Activated naive CD4-positive, alpha-beta T cell treated with anti-CD3 and anti-CD28 coated beads for 36 hours (primary cell): ENCODE measurements around the gene DUSP5. TPM values are rescaled to one million over a fixed set of nuclear protein-coding genes. Genes with fewer than 3 reads are reported as not detected.

Experiments used
- CTCF ChIA-PET: fragments of 350-600 bp; sonication (Branson Sonifier 250); formaldehyde crosslinking; loops from one replicate; lab custom pipeline; 2021; ENCODE audit warnings: antibody characterized with exemption; lab: Charles Lee
- DNase-seq: peaks from one replicate; pipeline ENCODE4 v3.0.0-alpha.2; 2020
- H3K27ac Mint-ChIP-seq: one replicate; pipeline ENCODE4 v1.8.0; 2021; ENCODE audit warnings: mild to moderate bottlenecking, mixed read lengths
- H3K27me3 Mint-ChIP-seq: one replicate; pipeline ENCODE4 v1.8.0; 2021; ENCODE audit warnings: low read depth, mixed read lengths
- H3K36me3 Mint-ChIP-seq: one replicate; pipeline ENCODE4 v1.8.0; 2021; ENCODE audit warnings: low read depth, mixed read lengths
- H3K4me1 Mint-ChIP-seq: one replicate; pipeline ENCODE4 v1.8.0; 2021; ENCODE audit warnings: low read depth, mixed read lengths
- H3K4me3 Mint-ChIP-seq: one replicate; pipeline ENCODE4 v1.8.0; 2021; ENCODE audit warnings: mild to moderate bottlenecking, moderate library complexity, mixed read lengths
- H3K9me3 Mint-ChIP-seq: one replicate; pipeline ENCODE4 v1.8.0; 2021; ENCODE audit warnings: mixed read lengths
- intact Hi-C: fragments of 100-400 bp; cut with micrococcal nuclease; formaldehyde crosslinking; loops from one replicate; pipeline ENCODE4 v1.15.1; 2023
- total RNA-seq, 2 experiments: library from RNA; stranded (reverse); gene quantifications; one replicate each; pipeline ENCODE4 v1.2.3, GENCODE V29; 2021

The DUSP5 gene
- total RNA-seq, 2 experiments from 2014 or later: 51.0 to 53.5 TPM

DNA sequence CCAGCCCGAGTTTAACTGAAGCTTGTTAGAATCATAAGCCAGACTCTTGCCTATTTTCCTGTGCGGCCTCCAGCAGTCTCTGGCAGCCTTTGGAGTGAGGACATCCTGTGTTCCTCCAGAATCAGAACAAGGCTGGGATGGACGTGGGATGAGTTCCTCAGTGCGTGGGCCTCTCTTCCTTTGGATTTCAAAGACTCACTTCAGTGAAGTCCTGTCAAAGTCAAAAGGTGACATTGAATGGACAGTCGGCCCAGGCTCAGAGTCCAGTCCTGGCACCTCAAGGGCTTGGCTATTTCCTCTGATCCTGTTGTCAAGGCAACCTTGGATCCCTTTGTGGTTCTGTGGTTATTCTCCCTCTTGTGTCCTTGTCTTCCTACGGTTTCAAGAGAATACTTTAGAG is 48.4 kb downstream of the DUSP5 start:
- Mint-ChIP-seq H3K36me3 (no peaks in the 10 kb centered on the region), H3K9me3 (no peaks in the 10 kb centered on the region), H3K27ac (no peak overlapping the region), H3K4me3 (no peak overlapping the region), H3K4me1 (peaks cover 6% of the 10 kb centered on the region), H3K27me3 (peaks cover 11% of the 10 kb centered on the region)
- DNase-seq: no peak
- CTCF ChIA-PET: interaction anchor here (0.7 to 3.6 kb wide), 31 partner anchors 9 to 470 kb away, joined by 3 to 73 read pairs (median 4); partner anchors contain the start of gene SMNDC1
- intact Hi-C loops: loop anchor here (2.0 kb wide), 1 partner anchor 409 kb away; no protein-coding TSS in a partner anchor

DNA sequence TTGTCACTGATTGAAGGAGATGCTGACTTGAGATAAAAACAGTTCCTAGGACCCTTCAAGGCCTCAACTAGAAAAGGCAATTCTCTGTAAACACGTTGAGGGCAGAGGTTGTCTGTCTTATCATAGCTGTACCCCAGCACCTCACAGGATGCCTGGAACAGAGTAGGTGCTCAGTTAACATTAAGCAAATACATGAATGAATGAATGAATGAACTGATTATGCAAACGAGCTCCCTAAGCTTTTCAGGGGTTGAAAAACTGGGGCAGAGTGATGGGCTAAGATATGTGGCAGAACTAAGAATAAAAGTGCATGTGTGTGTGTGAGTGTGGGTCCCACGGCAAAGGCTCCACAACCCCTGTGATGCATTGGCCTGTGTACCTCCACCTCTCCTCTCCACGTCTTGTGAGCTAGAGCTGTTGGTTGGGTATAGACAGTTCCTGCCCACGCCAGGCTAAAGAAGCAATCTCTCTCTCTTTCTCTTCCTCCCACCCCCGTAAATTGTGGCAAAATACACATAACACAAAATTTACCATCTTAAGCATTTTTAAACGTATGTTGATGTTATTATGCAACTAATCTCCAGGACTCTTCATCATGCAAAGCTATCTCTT is 48.9 kb downstream of the DUSP5 start:
- intact Hi-C loops: loop anchor here (1.0 to 2.0 kb wide), 7 partner anchors 10 to 410 kb away; no protein-coding TSS in a partner anchor
- Mint-ChIP-seq H3K27ac (no peak overlapping the region), H3K4me3 (no peak overlapping the region), H3K27me3 (peaks cover 14% of the 10 kb centered on the region), H3K4me1 (peaks cover 6% of the 10 kb centered on the region), H3K36me3 (no peaks in the 10 kb centered on the region), H3K9me3 (no peaks in the 10 kb centered on the region)
- CTCF ChIA-PET: interaction anchor here (0.6 to 3.6 kb wide), 43 partner anchors 9 to 470 kb away, joined by 3 to 73 read pairs (median 4); partner anchors contain the start of gene SMNDC1
- no peak for DNase-seq

DNA sequence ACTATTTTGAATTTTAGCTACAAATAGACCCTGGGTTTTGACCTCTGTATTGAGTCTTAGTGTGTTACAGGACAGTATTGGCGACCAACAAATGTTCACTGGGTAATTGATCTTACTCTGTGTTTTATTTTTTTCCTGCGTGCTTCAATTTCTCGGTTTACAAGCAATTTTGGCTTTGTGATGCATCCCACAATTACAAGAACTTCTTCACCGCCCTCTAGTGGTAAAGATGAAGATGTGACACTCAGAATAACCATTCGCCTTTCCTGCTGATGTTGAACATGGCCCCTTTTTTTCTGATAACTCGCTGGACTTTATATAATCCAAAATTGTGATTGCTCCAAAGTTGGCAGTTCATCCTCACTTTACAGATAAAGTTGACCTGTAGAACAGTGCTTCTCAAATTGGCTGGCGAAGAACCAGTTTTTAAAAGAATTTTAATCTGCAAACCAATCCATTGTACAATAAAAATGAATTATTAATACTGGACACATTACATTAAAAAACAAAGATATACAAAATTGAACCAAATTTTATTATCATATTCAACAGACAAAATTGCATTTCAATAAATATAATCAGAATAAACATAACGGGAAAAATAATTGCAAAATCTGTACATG is 49.5 kb downstream of the DUSP5 start:
- Mint-ChIP-seq H3K36me3 (no peaks in the 10 kb centered on the region), H3K9me3 (no peaks in the 10 kb centered on the region), H3K27me3 (peaks cover 19% of the 10 kb centered on the region), H3K27ac (no peak overlapping the region), H3K4me1 (peaks cover 6% of the 10 kb centered on the region), H3K4me3 (no peak overlapping the region)
- intact Hi-C loops: loop anchor here (1.0 to 2.0 kb wide), 7 partner anchors 11 to 410 kb away; no protein-coding TSS in a partner anchor
- no peak for DNase-seq
- CTCF ChIA-PET: interaction anchor here (0.6 to 3.6 kb wide), 43 partner anchors 10 to 471 kb away, joined by 3 to 73 read pairs (median 4); partner anchors contain the start of gene SMNDC1

DNA sequence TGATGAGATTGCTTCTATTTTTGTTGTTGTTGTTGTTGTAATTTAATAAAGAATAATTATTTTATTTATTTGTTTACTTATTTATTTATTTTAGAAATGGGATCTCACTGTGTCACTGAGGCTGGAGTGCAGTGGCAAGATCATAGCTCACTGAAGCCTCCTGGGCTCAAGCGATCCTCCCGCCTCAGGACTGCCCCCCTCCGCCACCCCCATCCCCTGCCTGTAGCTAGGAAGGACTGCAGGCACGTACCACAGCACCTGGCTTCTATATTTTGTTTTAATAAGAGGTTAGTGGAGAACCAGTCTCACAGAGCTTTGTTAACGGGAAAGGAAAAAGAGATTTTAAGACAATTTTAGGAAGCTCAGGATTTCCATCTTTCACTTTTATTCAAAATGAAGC is 50.3 kb downstream of the DUSP5 start:
- H3K27ac Mint-ChIP-seq: no peak overlapping the region

DNA sequence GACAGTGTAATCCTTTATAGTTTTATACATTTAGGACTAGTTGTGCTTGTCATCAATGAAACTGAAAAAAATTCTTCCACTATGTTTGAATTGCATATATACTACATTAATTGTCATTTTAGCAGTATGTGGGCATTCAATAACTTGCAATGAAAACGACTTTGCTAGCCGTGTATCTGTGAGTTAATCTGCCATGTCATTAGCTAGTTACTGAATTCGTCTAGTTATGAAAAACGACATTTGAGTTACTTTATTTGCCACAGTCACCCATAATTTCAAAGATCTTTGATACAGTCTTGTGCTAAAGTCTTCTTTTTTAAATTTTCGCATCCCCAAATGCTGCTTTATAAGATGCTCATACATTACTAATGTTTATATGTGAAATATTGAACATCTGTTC is 51.5 kb downstream of the DUSP5 start:
- Mint-ChIP-seq H3K36me3 (no peaks in the 10 kb centered on the region), H3K27me3 (peaks cover 24% of the 10 kb centered on the region), H3K4me1 (peaks cover 6% of the 10 kb centered on the region), H3K9me3 (peaks cover 1% of the 10 kb centered on the region), H3K4me3 (no peak overlapping the region), H3K27ac (no peak overlapping the region)
- CTCF ChIA-PET: interaction anchor here (0.6 to 3.2 kb wide), 11 partner anchors 12 to 360 kb away, joined by 3 to 21 read pairs (median 8); partner anchors contain the start of gene DUSP5
- no peak for DNase-seq
- intact Hi-C loops: no loop called here

More for the DNA sequence above, 50.3 kb downstream of the DUSP5 start:
- Mint-ChIP-seq H3K4me1 (peaks cover 6% of the 10 kb centered on the region), H3K4me3 (no peak overlapping the region), H3K36me3 (no peaks in the 10 kb centered on the region), H3K27me3 (peaks cover 24% of the 10 kb centered on the region), H3K9me3 (peaks cover 1% of the 10 kb centered on the region)
- no peak for DNase-seq
- intact Hi-C loops: no loop called here
- CTCF ChIA-PET: interaction anchor here (0.6 to 3.2 kb wide), 10 partner anchors 35 to 319 kb away, joined by 3 to 21 read pairs (median 8); partner anchors contain the start of gene DUSP5

DNA sequence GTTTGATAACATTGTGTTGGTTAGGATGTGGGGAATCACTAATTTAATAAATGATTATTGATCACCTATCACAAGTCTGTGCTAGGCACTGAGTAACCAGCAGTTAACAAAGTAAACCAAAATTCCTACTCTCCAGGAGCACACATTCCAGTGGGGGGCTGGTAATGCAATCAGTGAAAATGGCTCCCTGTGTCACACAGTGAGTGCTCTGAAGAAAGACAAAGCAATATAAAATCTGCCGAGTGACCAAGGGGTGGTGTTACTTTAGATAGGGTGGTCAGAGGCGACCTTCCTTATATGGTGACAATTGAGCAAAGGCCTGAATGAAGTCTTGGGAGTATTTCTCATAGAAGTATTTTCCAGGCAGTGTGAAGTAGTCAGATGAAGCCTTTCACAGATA is 56.2 kb downstream of the DUSP5 start:
- H3K4me3 Mint-ChIP-seq: no peak overlapping the region
- peaks cover 18% of the 10 kb centered on the region for H3K27me3 Mint-ChIP-seq
- intact Hi-C loops: no loop called here
- H3K36me3 Mint-ChIP-seq: no peaks in the 10 kb centered on the region
- no peak overlapping the region for H3K27ac Mint-ChIP-seq
- DNase-seq: no peak
- H3K9me3 Mint-ChIP-seq: peaks cover 1% of the 10 kb centered on the region
- CTCF ChIA-PET: interaction anchor here (1.5 kb wide), 1 partner anchor 200 kb away, joined by 3 read pairs; no protein-coding TSS in a partner anchor
- peaks cover 4% of the 10 kb centered on the region for H3K4me1 Mint-ChIP-seq

DNA sequence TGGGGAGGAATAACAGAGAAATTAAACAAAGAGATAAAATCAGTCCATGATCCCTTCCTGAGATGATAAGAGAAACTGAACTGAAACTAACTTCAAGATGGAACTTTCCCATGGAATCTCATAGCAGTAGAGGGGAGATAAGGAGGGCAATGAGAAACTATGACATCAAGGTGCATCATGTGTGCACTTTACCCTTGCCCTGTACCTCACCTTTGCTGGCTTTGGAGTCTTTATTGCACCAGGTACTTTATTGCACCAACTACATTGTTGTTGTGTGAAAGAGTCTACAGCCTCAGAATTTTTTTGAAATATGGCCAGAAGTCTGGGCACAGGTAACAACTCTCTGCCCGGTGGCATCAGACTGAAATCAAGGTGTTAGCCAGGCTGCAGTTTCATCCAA is 58.6 kb downstream of the DUSP5 start:
- intact Hi-C loops: no loop called here
- peaks cover 4% of the 10 kb centered on the region for H3K4me1 Mint-ChIP-seq
- H3K27ac Mint-ChIP-seq: no peak overlapping the region
- H3K9me3 Mint-ChIP-seq: peaks cover 1% of the 10 kb centered on the region
- DNase-seq: no peak
- H3K36me3 Mint-ChIP-seq: no peaks in the 10 kb centered on the region
- CTCF ChIA-PET: no interaction called here
- H3K4me3 Mint-ChIP-seq: no peak overlapping the region
- peaks cover 13% of the 10 kb centered on the region for H3K27me3 Mint-ChIP-seq

DNA sequence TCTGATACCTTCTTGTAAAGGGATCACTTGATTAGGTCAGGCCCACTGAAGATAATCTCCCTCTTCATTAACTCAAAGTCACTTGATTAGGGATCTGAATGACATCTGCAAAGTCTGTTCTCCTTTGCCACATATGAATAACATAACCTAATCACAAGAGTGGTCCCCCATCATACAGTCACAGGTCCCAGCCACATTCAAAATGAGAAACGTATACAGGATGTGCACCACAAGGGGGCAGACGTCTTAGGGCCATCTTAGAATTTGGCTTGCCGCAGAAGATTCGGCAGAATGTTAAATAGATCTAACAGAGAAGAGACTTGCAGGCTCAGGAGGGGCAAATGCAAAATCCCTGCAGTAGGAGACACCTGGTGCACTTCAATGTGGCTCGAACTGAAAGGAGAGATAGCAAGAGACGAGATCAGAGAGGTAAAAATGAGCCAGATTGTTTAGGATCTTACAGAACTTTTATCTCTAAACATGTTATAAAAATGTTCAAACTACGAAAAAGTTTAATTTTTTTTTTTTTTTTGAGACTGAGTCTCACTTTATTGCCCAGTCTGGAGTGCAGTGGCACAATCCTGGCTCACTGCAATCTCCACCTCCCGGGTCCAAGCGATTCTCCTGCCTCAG is 59.4 kb downstream of the DUSP5 start:
- Mint-ChIP-seq H3K27ac (no peak overlapping the region), H3K4me3 (no peak overlapping the region), H3K9me3 (peaks cover 1% of the 10 kb centered on the region), H3K4me1 (peaks cover 4% of the 10 kb centered on the region), H3K27me3 (peaks cover 5% of the 10 kb centered on the region), H3K36me3 (no peaks in the 10 kb centered on the region)
- peak; percentile 88 for DNase-seq
- CTCF ChIA-PET: interaction anchor here (0.7 to 1.3 kb wide), 7 partner anchors 12 to 267 kb away, joined by 3 to 6 read pairs (median 3); no protein-coding TSS in a partner anchor
- intact Hi-C loops: loop anchor here (1.0 kb wide), 2 partner anchors 10 to 43 kb away; partner anchors contain the start of gene SMC3

DNA sequence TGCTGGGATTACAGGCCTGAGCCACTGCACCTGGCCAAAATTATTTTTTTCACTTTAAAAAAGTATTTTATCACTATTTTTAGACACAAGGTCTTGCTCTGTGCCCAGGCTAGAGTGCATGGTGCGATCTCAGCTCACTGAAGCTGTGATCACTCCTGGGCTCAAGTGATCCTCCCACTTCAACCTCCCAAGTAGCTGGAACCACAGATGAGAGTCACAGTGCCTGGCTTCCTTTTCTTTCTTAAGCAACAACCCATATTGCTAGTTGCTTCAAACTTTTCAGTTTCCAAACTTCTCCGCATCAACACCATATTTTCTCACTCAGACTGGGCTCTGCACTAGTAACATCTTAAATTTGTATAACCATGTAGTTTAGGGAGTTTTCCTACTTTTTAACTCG is 60.3 kb downstream of the DUSP5 start:
- peaks cover under 1% of the 10 kb centered on the region for H3K27me3 Mint-ChIP-seq
- CTCF ChIA-PET: interaction anchor here (0.7 to 1.3 kb wide), 8 partner anchors 12 to 248 kb away, joined by 3 to 6 read pairs (median 4); no protein-coding TSS in a partner anchor
- no peak for DNase-seq
- H3K4me3 Mint-ChIP-seq: no peak overlapping the region
- intact Hi-C loops: no loop called here
- no peaks in the 10 kb centered on the region for H3K9me3 Mint-ChIP-seq
- H3K36me3 Mint-ChIP-seq: no peaks in the 10 kb centered on the region
- H3K4me1 Mint-ChIP-seq: peaks cover 4% of the 10 kb centered on the region
- H3K27ac Mint-ChIP-seq: no peak overlapping the region

DNA sequence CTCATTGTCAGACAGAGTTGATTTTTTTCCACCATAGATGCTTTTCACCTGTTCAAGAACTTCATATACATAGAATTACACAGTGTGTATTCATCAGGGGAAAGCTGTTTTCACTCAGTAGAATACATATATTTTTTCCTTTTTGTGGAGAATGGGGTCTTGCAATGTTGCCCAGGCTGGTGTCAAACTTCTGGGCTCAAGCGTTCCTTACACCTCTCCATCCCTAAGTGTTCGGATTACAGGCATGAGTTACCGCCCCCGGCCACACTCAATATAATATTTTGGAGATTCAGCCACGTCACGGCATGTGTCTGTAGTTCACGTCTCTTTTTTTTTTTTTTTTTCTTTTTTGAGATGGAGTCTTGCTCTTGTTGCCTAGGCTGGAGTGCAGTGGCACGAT is 62.3 kb downstream of the DUSP5 start:
- Mint-ChIP-seq H3K4me1 (peaks cover 4% of the 10 kb centered on the region), H3K36me3 (no peaks in the 10 kb centered on the region), H3K27ac (no peak overlapping the region), H3K4me3 (no peak overlapping the region), H3K9me3 (no peaks in the 10 kb centered on the region), H3K27me3 (peaks cover 5% of the 10 kb centered on the region)
- DNase-seq: no peak
- intact Hi-C loops: no loop called here
- CTCF ChIA-PET: interaction anchor here (0.6 to 1.3 kb wide), 3 partner anchors 8 to 231 kb away, joined by 3 read pairs; no protein-coding TSS in a partner anchor
